GM12874 (cell line): ENCODE data around the gene RNPEP.

Experiments
- CTCF ChIP-seq: IDR thresholded peaks from 2 replicates; pipeline ENCODE4 v1.5.1; 2011; ENCODE audit warnings: low read depth, mild to moderate bottlenecking, control low read depth, low read length, moderate library complexity; ENCODE audit not compliant: insufficient read depth

The RNPEP gene

GRCh38 chr1:202007805-202008489 lies 25.5 kb downstream of the RNPEP start:
- TF ChIP-seq CTCF, result no peak

- TF ChIP-seq CTCF, result peak; percentile 73
These were observed 27.1 kb downstream of the RNPEP start for GRCh38 chr1:202009326-202010179.

- TF ChIP-seq CTCF, result no peak
These were observed 27.9 kb downstream of the RNPEP start, which contains the start of gene ELF3 for GRCh38 chr1:202010180-202011015. TSS of gene ELF3 (plus strand) at chr1:202010587. CDS start at chr1:202011137, 550 bp downstream.

GRCh38 chr1:202011994-202012393 lies 29.5 kb downstream of the RNPEP start:
- TF ChIP-seq CTCF, result no peak

- TF ChIP-seq CTCF, result no peak
These were observed 30.4 kb downstream of the RNPEP start for GRCh38 chr1:202012544-202013478.

- TF ChIP-seq CTCF, result no peak
These were observed 31.2 kb downstream of the RNPEP start for GRCh38 chr1:202013603-202014002.
